OCI-LY1 (cell line): ENCODE measurements around the gene TMPRSS11A.

Experiments
- H2AFZ ChIP-seq: fragments of 200-600 bp; sonication (generic), shearing (Covaris generic); 2 replicates; pipeline ENCODE4 v1.6.0; 2014; ENCODE audit warnings: antibody characterized with exemption, mild to moderate bottlenecking, low read length
- H3F3A ChIP-seq: fragments of 200-600 bp; sonication (generic), shearing (Covaris generic); 2 replicates; pipeline ENCODE4 v1.6.0; 2014; ENCODE audit warnings: mild to moderate bottlenecking, antibody characterized with exemption, low read length, moderate library complexity; ENCODE audit not compliant: insufficient read depth
- H3K27ac ChIP-seq: fragments of 200-600 bp; sonication (generic); 2 replicates; pipeline ENCODE4 v1.5.1; 2014; ENCODE audit warnings: low read length, mixed run types, mild to moderate bottlenecking, low read depth; ENCODE audit not compliant: poor library complexity, severe bottlenecking
- H3K27me3 ChIP-seq: fragments of 200-600 bp; sonication (generic); 2 replicates; pipeline ENCODE4 v1.6.0; 2014; ENCODE audit warnings: antibody characterized with exemption, mild to moderate bottlenecking, low read length, moderate library complexity; ENCODE audit not compliant: insufficient read depth
- H3K36me3 ChIP-seq: fragments of 200-600 bp; sonication (generic); 2 replicates; pipeline ENCODE4 v1.6.1; 2014; ENCODE audit warnings: mild to moderate bottlenecking, antibody characterized with exemption, low read length, moderate library complexity, mixed read lengths; ENCODE audit not compliant: insufficient read depth
- H3K4me1 ChIP-seq: fragments of 200-600 bp; sonication (generic); 2 replicates; pipeline ENCODE4 v1.5.1; 2014; ENCODE audit warnings: mild to moderate bottlenecking, low read length, moderate library complexity; ENCODE audit not compliant: insufficient read depth, severe bottlenecking
- H3K4me2 ChIP-seq: fragments of 200-600 bp; sonication (generic), shearing (Covaris generic); 2 replicates; pipeline ENCODE4 v1.6.1; 2014; ENCODE audit warnings: low read length
- H3K4me3 ChIP-seq: fragments of 200-600 bp; sonication (generic); 2 replicates; pipeline ENCODE4 v1.5.1; 2014; ENCODE audit warnings: low read length, low read depth, mild to moderate bottlenecking, mixed read lengths; ENCODE audit not compliant: poor library complexity, severe bottlenecking
- H3K79me2 ChIP-seq: fragments of 200-600 bp; shearing (Covaris generic); 2 replicates; pipeline ENCODE4 v1.6.1; 2016; ENCODE audit warnings: mixed run types, low read length, mixed read lengths; ENCODE audit not compliant: insufficient read depth
- H3K9ac ChIP-seq: fragments of 200-600 bp; sonication (generic), shearing (Covaris generic); 2 replicates; pipeline ENCODE4 v1.6.1; 2014; ENCODE audit warnings: mild to moderate bottlenecking, low read length, mixed read lengths
- H3K9me2 ChIP-seq: fragments of 200-600 bp; sonication (generic), shearing (Covaris generic); 2 replicates; pipeline ENCODE4 v1.6.1; 2014; ENCODE audit warnings: low read depth, mild to moderate bottlenecking, low read length, mixed read lengths
- H3K9me3 ChIP-seq: fragments of 200-600 bp; shearing (Covaris generic); 2 replicates; pipeline ENCODE4 v1.6.1; 2014; ENCODE audit warnings: low read length, mixed read lengths
- H4K20me1 ChIP-seq: fragments of 200-600 bp; sonication (generic), shearing (Covaris generic); 2 replicates; pipeline ENCODE4 v1.6.0; 2016; ENCODE audit warnings: mild to moderate bottlenecking, low read length; ENCODE audit not compliant: insufficient read depth
- CTCF ChIP-seq: fragments of 200-600 bp; sonication (generic), shearing (Covaris generic); IDR thresholded peaks from 2 replicates; pipeline ENCODE4 v1.5.1; 2017; ENCODE audit warnings: mild to moderate bottlenecking, antibody characterized with exemption, low read length, moderate library complexity, mixed read lengths
- EZH2 ChIP-seq: fragments of 200-600 bp; sonication (generic), shearing (Covaris generic); IDR thresholded peaks from 2 replicates; pipeline ENCODE4 v1.8.0; 2017; ENCODE audit warnings: borderline replicate concordance, mixed run types, mild to moderate bottlenecking, antibody characterized with exemption, low read length, moderate library complexity, mixed read lengths

TMPRSS11A gene

GRCh38 chr4:67934628-67935027 lies 28.7 kb downstream of the TMPRSS11A start:
- Histone ChIP-seq H2AFZ (no peak overlapping the region), H3K9me3 (no peaks in the 10 kb centered on the region), H3K4me3 (no peak overlapping the region), H3F3A (no peaks in the 10 kb centered on the region), H3K9me2 (no peaks in the 10 kb centered on the region), H3K4me1 (no peaks in the 10 kb centered on the region), H4K20me1 (no peaks in the 10 kb centered on the region), H3K27me3 (no peaks in the 10 kb centered on the region), H3K9ac (no peak overlapping the region), H3K36me3 (no peaks in the 10 kb centered on the region), H3K27ac (no peak overlapping the region), H3K4me2 (no peak overlapping the region), H3K79me2 (no peaks in the 10 kb centered on the region)
- TF ChIP-seq EZH2 (no peak), CTCF (no peak)

- Histone ChIP-seq H3K27me3 (no peaks in the 10 kb centered on the region), H3K9me2 (no peaks in the 10 kb centered on the region), H3K4me3 (no peak overlapping the region), H3K4me2 (no peak overlapping the region), H2AFZ (no peak overlapping the region), H3F3A (no peaks in the 10 kb centered on the region), H3K9ac (no peak overlapping the region), H4K20me1 (no peaks in the 10 kb centered on the region), H3K9me3 (no peaks in the 10 kb centered on the region), H3K4me1 (no peaks in the 10 kb centered on the region), H3K27ac (no peak overlapping the region), H3K36me3 (no peaks in the 10 kb centered on the region), H3K79me2 (no peaks in the 10 kb centered on the region)
- no peak for TF ChIP-seq EZH2
- no peak for TF ChIP-seq CTCF
Observed at GRCh38 chr4:67933755-67934154, 29.5 kb downstream of the TMPRSS11A start.

- Histone ChIP-seq H3K36me3 (no peaks in the 10 kb centered on the region), H4K20me1 (no peaks in the 10 kb centered on the region), H3F3A (no peaks in the 10 kb centered on the region), H3K27me3 (no peaks in the 10 kb centered on the region), H3K4me2 (no peak overlapping the region), H3K9ac (no peak overlapping the region), H3K9me2 (no peaks in the 10 kb centered on the region), H3K27ac (no peak overlapping the region), H3K9me3 (no peaks in the 10 kb centered on the region), H3K4me3 (no peak overlapping the region), H3K4me1 (no peaks in the 10 kb centered on the region), H3K79me2 (no peaks in the 10 kb centered on the region), H2AFZ (no peak overlapping the region)
- TF ChIP-seq CTCF (no peak), EZH2 (no peak)
Observed at GRCh38 chr4:67933038-67933437, 30.3 kb downstream of the TMPRSS11A start.
